HS-5 (cell line): Measurements from ENCODE around the gene AKIRIN1.
A peak's percentile ranks its signal among the peaks of the same experiment; 100 is the strongest.
"Not testable (repeated sequence)": the region's sequence is repeated elsewhere in the genome, so short reads cannot be mapped to it uniquely, and the experiment has no call there.

Experiments used
- DNase-seq: peaks from one replicate; pipeline ENCODE4 v3.0.0-alpha.2; 2012; ENCODE audit warnings: low read depth

The AKIRIN1 gene

GRCh38 chr1:39046613-39047210 lies 55.6 kb downstream of the AKIRIN1 start:
- DNase-seq: no peak

- peak; percentile 52 for DNase-seq
Observed at GRCh38 chr1:39047374-39048229, 56.5 kb downstream of the AKIRIN1 start.

GRCh38 chr1:39048745-39049370 lies 57.8 kb downstream of the AKIRIN1 start:
- DNase-seq: no peak

DNA sequence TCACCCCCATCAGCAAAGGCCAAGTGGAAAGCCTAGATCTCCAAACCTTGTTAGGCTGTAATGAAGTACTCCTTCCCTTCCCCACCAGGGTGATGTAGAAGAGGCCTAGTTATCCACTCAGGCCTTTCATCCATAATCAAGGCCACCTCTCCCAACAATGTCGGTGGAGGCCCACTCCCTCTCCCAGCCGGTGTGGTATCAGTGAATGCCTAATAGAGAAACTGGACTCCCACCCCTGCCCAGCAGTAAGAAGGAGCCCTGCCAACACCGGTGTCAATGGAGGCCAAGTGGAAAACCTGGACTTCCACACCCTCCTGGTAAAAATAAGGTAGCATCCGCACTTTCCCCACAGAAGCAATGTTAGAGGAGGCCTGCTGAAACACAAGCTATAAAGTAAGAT lies 58.9 kb downstream of the AKIRIN1 start:
- DNase-seq: no peak

- DNase-seq: not testable (repeated sequence)
Observed at GRCh38 chr1:39051193-39051850, 60.2 kb downstream of the AKIRIN1 start.

DNA sequence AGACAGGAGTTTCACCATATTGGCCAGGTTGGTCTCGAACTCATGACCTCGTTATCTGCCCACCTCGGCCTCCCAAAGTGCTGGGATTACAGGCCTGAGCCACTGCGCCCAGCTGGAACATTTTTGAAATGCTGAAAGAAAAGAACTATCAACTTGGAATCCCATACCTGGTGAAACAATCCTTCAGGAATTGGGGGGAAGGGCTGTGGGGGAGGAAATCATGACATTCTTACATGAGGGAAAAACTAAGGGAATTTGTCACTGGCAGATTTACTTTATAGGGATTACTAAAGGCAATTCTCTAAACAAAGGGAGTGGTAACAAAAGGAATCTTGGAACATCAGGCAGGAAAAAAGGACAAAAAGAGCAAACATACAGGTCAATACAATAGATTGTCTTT lies 60.9 kb downstream of the AKIRIN1 start:
- DNase-seq: no peak

DNA sequence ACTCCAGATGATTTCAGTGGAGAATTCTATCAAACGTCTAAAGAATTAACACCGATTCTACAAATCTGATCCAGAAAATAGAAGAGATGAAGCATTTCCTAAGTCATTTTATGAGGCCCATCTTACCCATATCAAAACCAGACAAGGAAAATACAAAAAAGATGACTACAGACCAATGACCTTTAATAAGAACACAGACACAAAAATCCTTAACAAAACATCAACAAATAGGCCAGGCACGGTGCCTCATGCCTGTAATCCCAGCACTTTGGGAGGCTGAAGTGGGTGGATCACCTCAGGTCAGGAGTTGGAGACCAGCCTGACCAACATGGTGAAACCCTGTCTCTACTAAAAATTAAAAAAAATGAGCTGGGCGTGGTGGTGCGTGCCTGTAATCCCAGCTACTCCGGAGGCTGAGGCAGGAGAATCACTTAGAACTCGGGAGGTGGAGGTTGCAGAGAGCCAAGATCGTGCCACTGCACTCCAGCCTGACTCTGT lies 64.2 kb downstream of the AKIRIN1 start:
- DNase-seq: not testable (repeated sequence)
